Fibroblast of skin of abdomen (primary cell): ENCODE data around the gene SCP2.
"Not testable (repeated sequence)": the region's sequence is repeated elsewhere in the genome, so short reads cannot be mapped to it uniquely, and the experiment has no call there.

Experiments used
- DNase-seq: peaks from one replicate; pipeline ENCODE4 v3.0.0-alpha.2; 2013

The SCP2 gene

GRCh38 chr1:52916241-52916975 lies 10.7 kb upstream of the SCP2 start:
- no peak for DNase-seq

GRCh38 chr1:52917156-52917555 lies 9.9 kb upstream of the SCP2 start:
- no peak for DNase-seq

- no peak for DNase-seq
These were observed 9.5 kb upstream of the SCP2 start for GRCh38 chr1:52917581-52917980.

GRCh38 chr1:52918201-52918600 lies 8.9 kb upstream of the SCP2 start:
- DNase-seq = no peak

GRCh38 chr1:52919051-52919722 lies 7.9 kb upstream of the SCP2 start:
- DNase-seq = no peak

GRCh38 chr1:52919723-52920483 lies 7.2 kb upstream of the SCP2 start:
- DNase-seq = no peak

- DNase-seq = no peak
These were observed 6.2 kb upstream of the SCP2 start for GRCh38 chr1:52920791-52921291.

- DNase-seq = no peak
These were observed 1.5 kb upstream of the SCP2 start for GRCh38 chr1:52925571-52926005.

- DNase-seq = no peak
These were observed 238 bp upstream of the SCP2 start for GRCh38 chr1:52926864-52927211.

- DNase-seq = no peak
These were observed 934 bp downstream of the SCP2 start for GRCh38 chr1:52928015-52928404.

- no peak for DNase-seq
These were observed 1.9 kb downstream of the SCP2 start for GRCh38 chr1:52929019-52929418.

- no peak for DNase-seq
These were observed 10.5 kb downstream of the SCP2 start for GRCh38 chr1:52937433-52938182.

GRCh38 chr1:52938183-52938451 lies 11.0 kb downstream of the SCP2 start:
- no peak for DNase-seq

GRCh38 chr1:52943876-52944416 lies 16.9 kb downstream of the SCP2 start:
- no peak for DNase-seq

GRCh38 chr1:52944566-52944965 lies 17.5 kb downstream of the SCP2 start:
- DNase-seq = no peak

- no peak for DNase-seq
These were observed 20.4 kb downstream of the SCP2 start for GRCh38 chr1:52947490-52947889.

GRCh38 chr1:52949602-52950001 lies 22.5 kb downstream of the SCP2 start:
- DNase-seq = not testable (repeated sequence)

- no peak for DNase-seq
These were observed 25.0 kb downstream of the SCP2 start for GRCh38 chr1:52952112-52952511.

GRCh38 chr1:52955129-52955970 lies 28.3 kb downstream of the SCP2 start:
- peak; percentile 95 for DNase-seq

GRCh38 chr1:52963101-52963500 lies 36.0 kb downstream of the SCP2 start:
- no peak for DNase-seq

- DNase-seq = no peak
These were observed 40.6 kb downstream of the SCP2 start for GRCh38 chr1:52967666-52968065.

GRCh38 chr1:52969234-52969633 lies 42.2 kb downstream of the SCP2 start:
- not testable (repeated sequence) for DNase-seq
